H1 (cell line): ENCODE results near the gene GLMN.

Experiments used
- GABPA ChIP-seq: IDR thresholded peaks from 2 replicates; pipeline ENCODE4 v1.6.1; 2011; ENCODE audit warnings: mild to moderate bottlenecking, low read length, moderate library complexity, borderline replicate concordance; ENCODE audit not compliant: insufficient read depth
- NRF1 ChIP-seq: IDR thresholded peaks from 2 replicates; pipeline ENCODE4 v1.6.1; 2011; ENCODE audit warnings: mild to moderate bottlenecking, low read depth, low read length, improper control_type of control experiment
- POLR2AphosphoS5 ChIP-seq: IDR thresholded peaks from 2 replicates; pipeline ENCODE4 v1.6.1; 2011; ENCODE audit warnings: low read depth, low read length
- RAD21 ChIP-seq, 2 experiments: IDR thresholded peaks in 1 of 2; conservative IDR thresholded peaks in 1 of 2; 2 replicates each; pipeline ENCODE4 v1.6.1; 2011; ENCODE audit warnings: low read depth in 2 of 2, low read length in 2 of 2, improper control_type of control experiment in 1 of 2, inconsistent platforms in 1 of 2, mild to moderate bottlenecking in 1 of 2, moderate library complexity in 1 of 2
- TCF12 ChIP-seq: IDR thresholded peaks from 2 replicates; pipeline ENCODE4 v1.6.1; 2011; ENCODE audit warnings: low read depth, mild to moderate bottlenecking, low read length
- TF ChIP-seq, protein P1 (sequence below): IDR thresholded peaks from 2 replicates; pipeline ENCODE4 v1.6.1; 2012; ENCODE audit warnings: inconsistent platforms

DNA sequence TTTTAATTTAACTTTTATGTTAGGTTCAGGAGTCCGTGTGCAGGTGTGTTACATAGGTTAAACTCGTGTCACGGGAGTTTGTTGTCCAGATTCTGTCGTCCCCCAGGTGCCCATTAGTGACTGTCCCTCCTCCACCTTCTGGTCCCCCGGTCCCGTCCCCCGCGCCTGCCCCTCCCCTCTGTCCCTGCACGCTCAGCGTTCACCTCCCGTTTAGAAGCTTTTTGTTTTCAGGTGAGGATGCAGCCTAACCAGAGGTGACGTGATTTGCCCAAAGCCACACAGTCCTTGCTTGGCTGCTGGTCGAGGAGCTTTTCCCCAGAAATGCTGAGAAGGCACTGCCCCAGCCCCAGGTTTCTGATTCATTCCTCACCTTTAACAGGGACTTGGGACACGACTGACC lies 80.2 kb downstream of the GLMN start:
- TF ChIP-seq RAD21 (IDR thresholded peaks at IDR 0.05 in 1 of 2, conservative IDR thresholded peaks at IDR 0.05 in 1 of 2; ENCODE audit: low read depth in 2 of 2, low read length in 2 of 2) (no peak), POLR2AphosphoS5 (no peak), NRF1 (no peak), TCF12 (no peak), GABPA (no peak)
- TF ChIP-seq, protein P1, sequence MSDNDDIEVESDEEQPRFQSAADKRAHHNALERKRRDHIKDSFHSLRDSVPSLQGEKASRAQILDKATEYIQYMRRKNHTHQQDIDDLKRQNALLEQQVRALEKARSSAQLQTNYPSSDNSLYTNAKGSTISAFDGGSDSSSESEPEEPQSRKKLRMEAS = no peak
